VCaP (cell line): ENCODE results near the gene GCNA.
A peak's percentile ranks its signal among the peaks of the same experiment; 100 is the strongest.

Source experiments
- H3K27ac ChIP-seq: fragments of 450-650 bp; 2 replicates; pipeline ENCODE4 v1.5.1; 2017
- CTCF ChIP-seq: fragments of 450-650 bp; conservative IDR thresholded peaks from 2 replicates; pipeline ENCODE4 v1.5.1; 2017; ENCODE audit warnings: mild to moderate bottlenecking, moderate library complexity

Gene GCNA

GRCh38 chrX:71578253-71579135 is at the start of gene GCNA:
TSS of gene GCNA (plus strand) at chrX:71578437. CDS start at chrX:71580822, 2,385 bp downstream.
- no peak within 1 kb of the TSS for H3K27ac ChIP-seq
- TF ChIP-seq CTCF: no peak

DNA sequence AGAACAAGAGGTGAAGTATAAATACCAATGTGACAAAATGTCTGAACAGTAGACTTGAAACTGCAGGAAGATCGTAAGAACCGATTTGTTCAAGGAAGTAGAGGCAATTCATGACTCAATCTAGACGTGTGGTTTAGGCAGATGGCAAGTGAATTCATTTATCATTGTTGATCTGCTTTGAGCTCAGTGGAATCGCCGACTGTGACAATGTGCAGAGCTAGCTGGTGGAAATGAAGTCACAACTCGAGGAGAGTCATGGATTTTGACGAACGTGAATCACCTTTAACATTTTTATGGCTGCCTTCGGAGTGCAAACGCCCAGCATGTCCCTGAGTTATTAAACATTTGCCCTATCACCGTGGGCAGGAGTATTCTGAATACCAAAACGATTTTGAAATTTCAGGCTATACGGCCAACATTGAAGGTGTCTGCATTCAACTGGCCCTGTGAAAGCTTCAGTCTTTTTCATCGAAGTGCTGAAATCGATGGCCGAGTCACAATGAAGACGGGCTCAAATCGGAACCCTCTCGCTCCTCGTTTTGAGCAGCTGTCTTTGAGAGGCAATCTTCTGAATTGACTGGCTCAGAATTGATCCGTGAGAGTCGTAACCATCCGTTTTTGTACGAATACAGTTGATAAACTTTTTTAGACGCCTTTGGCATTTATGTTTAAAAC is 46.0 kb upstream of the GCNA start:
- TF ChIP-seq CTCF: no peak
- H3K27ac ChIP-seq: peak overlapping the region; percentile 86

DNA sequence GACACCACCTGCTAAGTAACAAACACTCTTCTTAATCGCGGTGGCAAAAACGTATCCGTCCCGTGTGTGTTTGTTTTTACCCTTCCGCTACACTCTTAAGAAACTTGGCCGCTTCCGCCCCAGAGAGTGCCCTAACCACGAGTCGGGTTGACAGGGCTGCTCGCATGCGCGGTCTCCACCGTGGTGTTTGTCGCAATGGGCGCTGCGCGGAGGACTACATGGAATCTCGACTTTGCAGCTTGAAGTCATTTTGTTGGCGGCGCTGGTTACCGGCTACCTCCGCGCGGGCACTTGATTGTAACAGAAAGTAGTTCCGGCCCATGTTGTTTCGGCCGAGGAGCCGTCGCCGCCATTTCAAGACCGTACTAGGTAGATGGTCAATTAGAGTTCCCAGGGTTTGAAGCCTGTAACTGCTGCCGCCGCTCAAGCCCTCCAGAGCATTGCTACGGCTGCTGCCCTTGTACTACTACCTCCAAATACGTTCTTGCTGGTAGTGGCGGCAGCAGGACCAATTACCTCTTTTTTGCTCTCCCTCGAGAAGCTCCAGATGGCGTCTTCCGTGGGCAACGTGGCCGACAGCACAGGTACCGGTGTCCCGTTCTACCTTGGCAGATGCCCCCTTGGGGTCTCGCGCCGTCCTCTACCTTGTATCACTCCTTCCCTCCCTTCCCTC is 45.3 kb upstream of the GCNA start, which contains the start of gene OGT:
Gene OGT, plus strand, starts transcription at position 352 of the 673 bp plus-strand sequence. Its CDS starts 196 bp downstream, at position 548.
- H3K27ac ChIP-seq: peak within 1 kb of the TSS; percentile 86
- no peak for TF ChIP-seq CTCF

DNA sequence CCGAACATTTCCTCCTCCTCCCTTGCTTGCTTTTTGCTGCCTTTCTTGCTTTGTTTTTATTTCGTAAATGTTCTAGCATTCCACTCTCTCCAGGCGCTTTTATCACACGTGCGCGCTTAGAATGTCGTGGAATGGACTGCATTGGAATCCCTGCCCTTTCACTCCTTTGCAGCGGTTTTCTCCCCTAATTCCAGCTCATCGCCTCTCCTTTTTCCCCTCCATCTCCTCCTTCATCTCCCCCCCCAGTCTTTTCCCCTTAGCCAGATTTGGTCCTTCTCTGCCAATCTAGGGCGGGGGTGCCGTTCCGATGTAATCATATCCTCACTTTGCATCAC is 44.8 kb upstream of the GCNA start:
- H3K27ac ChIP-seq: peak overlapping the region; percentile 86
- TF ChIP-seq CTCF: no peak

DNA sequence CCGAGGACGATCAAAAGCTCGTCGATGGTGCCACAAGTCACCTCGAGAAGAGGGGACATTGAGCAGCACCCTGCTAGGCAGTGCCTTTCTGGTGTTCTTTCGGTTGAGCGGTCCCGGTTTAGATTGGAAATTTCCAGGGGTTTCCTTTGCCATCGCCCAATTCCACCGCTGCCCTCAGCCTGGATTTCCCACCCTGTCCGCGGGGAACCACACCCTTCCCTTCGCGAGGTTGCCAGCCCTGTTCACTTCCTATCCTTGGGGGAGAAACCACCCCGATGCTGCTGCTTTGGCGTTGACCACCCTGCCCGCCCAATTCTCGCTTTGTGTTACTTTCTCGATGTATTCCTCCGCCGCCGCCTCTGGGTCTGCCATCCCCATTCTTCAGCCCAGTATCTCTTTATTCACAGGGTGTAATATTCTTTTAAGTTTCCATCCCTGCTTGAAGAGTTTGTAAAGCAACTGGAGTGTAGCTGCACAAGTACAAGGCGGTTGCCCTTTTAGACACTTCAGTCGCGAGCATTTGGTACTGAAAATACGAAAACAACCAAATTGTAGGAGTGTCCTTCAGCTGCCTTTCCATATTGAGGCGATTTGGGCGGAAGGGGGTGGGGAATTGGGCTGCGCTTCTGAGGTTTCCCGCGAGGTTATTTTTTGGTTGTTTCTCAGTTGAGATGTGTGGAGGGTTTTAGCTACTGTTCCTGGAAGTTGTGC is 44.2 kb upstream of the GCNA start:
- TF ChIP-seq CTCF: no peak
- peak overlapping the region; percentile 86 for H3K27ac ChIP-seq

- no peak for TF ChIP-seq CTCF
- peak overlapping the region; percentile 86 for H3K27ac ChIP-seq
Observed at GRCh38 chrX:71534773-71535544, 43.3 kb upstream of the GCNA start.
